Measurements from ENCODE around the gene MAP3K19. TPM values are rescaled to one million over a fixed set of nuclear protein-coding genes. Genes with fewer than 3 reads are reported as not detected.
"Not testable (repeated sequence)": the region's sequence is repeated elsewhere in the genome, so short reads cannot be mapped to it uniquely, and the experiment has no call there.

MAP3K19 gene
- total RNA-seq, 1 experiment from 2014 or later = not detected

DNA sequence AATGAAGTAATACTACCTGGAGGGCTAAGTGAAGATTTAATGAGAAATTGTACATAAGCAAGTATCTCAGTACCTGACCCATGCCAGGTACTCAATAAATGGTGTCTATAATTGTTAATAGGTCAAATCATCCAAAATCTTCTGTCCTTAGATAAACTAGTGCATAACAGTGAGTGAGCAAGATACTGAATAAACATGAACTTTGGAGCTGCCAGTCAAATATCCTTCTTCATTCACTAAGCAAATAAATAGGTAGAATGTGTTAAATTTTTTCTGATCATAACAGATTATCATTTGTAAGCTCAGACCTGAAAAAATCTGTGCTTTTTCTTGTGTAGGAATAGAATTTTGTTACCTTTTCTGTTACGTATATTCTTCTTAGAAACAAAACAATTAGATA is 44.4 kb upstream of the MAP3K19 start:
- Histone ChIP-seq H3K27ac (ENCODE audit: low read length) (no peak overlapping the region), H3K9ac (ENCODE audit: low read length) (no peak overlapping the region), H3K4me1 (ENCODE audit: insufficient read depth, low read length) (peaks cover 51% of the 10 kb centered on the region), H3K9me2 (replicated peaks; ENCODE audit: low read length) (no peaks in the 10 kb centered on the region), H3K4me3 (ENCODE audit: low read length) (no peak overlapping the region), H3K27me3 (ENCODE audit: low read length) (no peaks in the 10 kb centered on the region), H4K20me1 (ENCODE audit: low read length) (no peaks in the 10 kb centered on the region), H3F3A (ENCODE audit: low read length, unreplicated experiment) (no peaks in the 10 kb centered on the region), H2AFZ (ENCODE audit: low read length) (no peak overlapping the region), H3K9me3 (ENCODE audit: low read length) (no peaks in the 10 kb centered on the region), H3K36me3 (ENCODE audit: low read depth, low read length) (peaks cover 12% of the 10 kb centered on the region), H3K4me2 (ENCODE audit: low read length) (no peak overlapping the region), H3K79me2 (ENCODE audit: low read length) (peaks cover 17% of the 10 kb centered on the region)
- TF ChIP-seq EZH2phosphoT487 (IDR thresholded peaks at IDR 0.05; ENCODE audit: borderline replicate concordance, low read length) = no peak
- intact Hi-C loops (cut with micrococcal nuclease) = loop anchor here (2.0 kb wide), 3 partner anchors 33 to 71 kb away; partner anchors contain the start of gene RAB3GAP1
- ChIA-PET POLR2A (ENCODE audit: unreplicated experiment) (no interaction called here), CTCF (no interaction called here)
- ATAC-seq (peak; percentile 11; the same call in 1 of the 2 replicates), DNase-seq (no peak)
- no TSS peak for BruUV-seq (replicated peaks)

DNA sequence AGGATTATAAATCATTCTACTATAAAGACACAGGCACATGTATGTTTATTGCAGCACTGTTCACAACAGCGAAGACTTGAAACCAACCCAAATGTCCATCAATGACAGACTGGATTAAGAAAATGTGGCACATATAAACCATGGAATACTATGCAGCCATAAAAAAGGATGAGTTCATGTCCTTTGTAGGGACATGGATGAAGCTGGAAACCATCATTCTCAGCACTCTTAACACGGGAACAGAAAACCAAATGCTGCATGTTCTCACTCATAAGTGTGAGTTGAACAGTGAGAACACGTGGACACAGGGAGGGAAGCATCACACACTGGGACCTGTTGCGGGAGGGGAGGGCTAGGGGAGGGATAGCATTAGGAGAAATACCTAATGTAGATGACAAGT is 42.4 kb upstream of the MAP3K19 start:
- POLR2A ChIA-PET (ENCODE audit: unreplicated experiment); H3K4me2 ChIP-seq (ENCODE audit: low read length); H3K9me3 ChIP-seq (ENCODE audit: low read length); H3K9me2 ChIP-seq (replicated peaks; ENCODE audit: low read length); DNase-seq; H2AFZ ChIP-seq (ENCODE audit: low read length); CTCF ChIA-PET; BruUV-seq (replicated peaks); H4K20me1 ChIP-seq (ENCODE audit: low read length); H3K9ac ChIP-seq (ENCODE audit: low read length); ATAC-seq; H3K27me3 ChIP-seq (ENCODE audit: low read length); intact Hi-C loops (cut with micrococcal nuclease); H3K27ac ChIP-seq (ENCODE audit: low read length); H3F3A ChIP-seq (ENCODE audit: low read length, unreplicated experiment); H3K36me3 ChIP-seq (ENCODE audit: low read depth, low read length); H3K4me3 ChIP-seq (ENCODE audit: low read length): not testable (repeated sequence)
- Histone ChIP-seq H3K4me1 (ENCODE audit: insufficient read depth, low read length) (peaks cover 35% of the 10 kb centered on the region), H3K79me2 (ENCODE audit: low read length) (peaks cover 33% of the 10 kb centered on the region)

DNA sequence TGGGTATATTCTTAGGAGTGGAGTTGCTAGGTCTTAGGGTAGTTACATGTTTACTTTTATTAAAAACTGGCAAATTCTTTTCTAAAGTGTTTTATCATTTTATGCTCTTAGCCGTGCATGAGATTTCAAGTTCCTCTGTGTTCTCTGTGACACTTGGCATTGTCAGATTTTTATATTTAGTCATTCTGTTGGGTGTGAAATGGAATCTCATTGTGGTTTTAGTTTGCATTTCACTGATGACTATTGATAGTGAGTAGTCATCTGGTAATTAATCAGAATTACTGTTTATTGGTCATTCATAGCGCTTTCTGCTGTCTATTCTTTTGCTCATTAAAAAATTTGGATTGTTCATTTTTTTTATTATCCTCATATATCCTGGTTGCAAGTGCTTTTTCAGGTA is 39.0 kb upstream of the MAP3K19 start:
- ChIA-PET POLR2A (ENCODE audit: unreplicated experiment) (no interaction called here), CTCF (no interaction called here)

More for the DNA sequence above, 39.0 kb upstream of the MAP3K19 start:
- Histone ChIP-seq H2AFZ (ENCODE audit: low read length) (no peak overlapping the region), H4K20me1 (ENCODE audit: low read length) (no peaks in the 10 kb centered on the region; the same call in 1 of the 2 replicates), H3K27ac (ENCODE audit: low read length) (no peak overlapping the region), H3K79me2 (ENCODE audit: low read length) (peaks cover 42% of the 10 kb centered on the region), H3K9me2 (replicated peaks; ENCODE audit: low read length) (no peaks in the 10 kb centered on the region), H3K9ac (ENCODE audit: low read length) (no peak overlapping the region), H3K36me3 (ENCODE audit: low read depth, low read length) (0 out of 2 replicates have a peak, but pooled peaks cover 5% of the 10 kb centered on the region), H3K4me3 (ENCODE audit: low read length) (no peak overlapping the region), H3K27me3 (ENCODE audit: low read length) (no peaks in the 10 kb centered on the region), H3K4me1 (ENCODE audit: insufficient read depth, low read length) (peaks cover 4% of the 10 kb centered on the region; the same call in 1 of the 2 replicates), H3K4me2 (ENCODE audit: low read length) (no peak overlapping the region), H3F3A (ENCODE audit: low read length, unreplicated experiment) (no peaks in the 10 kb centered on the region), H3K9me3 (ENCODE audit: low read length) (no peaks in the 10 kb centered on the region)
- TF ChIP-seq EZH2phosphoT487 (IDR thresholded peaks at IDR 0.05; ENCODE audit: borderline replicate concordance, low read length) = no peak
- TF ChIP-seq, protein P1, sequence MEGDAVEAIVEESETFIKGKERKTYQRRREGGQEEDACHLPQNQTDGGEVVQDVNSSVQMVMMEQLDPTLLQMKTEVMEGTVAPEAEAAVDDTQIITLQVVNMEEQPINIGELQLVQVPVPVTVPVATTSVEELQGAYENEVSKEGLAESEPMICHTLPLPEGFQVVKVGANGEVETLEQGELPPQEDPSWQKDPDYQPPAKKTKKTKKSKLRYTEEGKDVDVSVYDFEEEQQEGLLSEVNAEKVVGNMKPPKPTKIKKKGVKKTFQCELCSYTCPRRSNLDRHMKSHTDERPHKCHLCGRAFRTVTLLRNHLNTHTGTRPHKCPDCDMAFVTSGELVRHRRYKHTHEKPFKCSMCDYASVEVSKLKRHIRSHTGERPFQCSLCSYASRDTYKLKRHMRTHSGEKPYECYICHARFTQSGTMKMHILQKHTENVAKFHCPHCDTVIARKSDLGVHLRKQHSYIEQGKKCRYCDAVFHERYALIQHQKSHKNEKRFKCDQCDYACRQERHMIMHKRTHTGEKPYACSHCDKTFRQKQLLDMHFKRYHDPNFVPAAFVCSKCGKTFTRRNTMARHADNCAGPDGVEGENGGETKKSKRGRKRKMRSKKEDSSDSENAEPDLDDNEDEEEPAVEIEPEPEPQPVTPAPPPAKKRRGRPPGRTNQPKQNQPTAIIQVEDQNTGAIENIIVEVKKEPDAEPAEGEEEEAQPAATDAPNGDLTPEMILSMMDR (conservative IDR thresholded peaks at IDR 0.05; ENCODE audit: low read depth, low read length) = no peak
- TF ChIP-seq EZH2 (IDR thresholded peaks at IDR 0.05; ENCODE audit: low read length, unreplicated experiment) = no peak
- ATAC-seq = no peak
- DNase-seq = no peak
- intact Hi-C loops (cut with micrococcal nuclease) = no loop called here
- BruUV-seq (replicated peaks) = no TSS peak
